ENCODE data around the gene MAPKBP1.

Gene MAPKBP1

DNA sequence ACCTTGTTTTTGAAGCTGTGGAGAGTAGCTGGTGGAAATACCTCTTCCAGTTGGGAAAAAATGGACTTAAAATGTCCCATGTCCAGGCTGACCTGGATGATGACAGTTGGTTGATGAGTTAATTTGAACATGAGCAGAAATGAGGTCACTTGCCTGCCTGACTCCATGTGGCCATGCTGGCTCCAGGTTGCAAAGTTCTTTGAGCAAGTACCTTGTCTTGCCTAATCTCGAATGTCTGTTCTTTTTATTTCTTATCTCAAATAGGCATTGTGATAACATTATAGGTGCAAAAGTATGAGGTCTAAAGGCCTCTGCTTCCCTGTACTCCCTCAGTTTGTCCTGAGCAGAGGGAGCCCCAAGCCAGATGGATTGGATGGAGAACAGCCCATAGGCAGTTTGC is 9.0 kb downstream of the MAPKBP1 start:
- H4K20me1 ChIP-seq (ENCODE audit: insufficient read depth, low read length), result no peaks in the 10 kb centered on the region
- H2AFZ ChIP-seq (ENCODE audit: low read length), result no peak overlapping the region
- no peaks in the 10 kb centered on the region for H3K79me2 ChIP-seq (ENCODE audit: low read length)
- TF ChIP-seq, protein P1, sequence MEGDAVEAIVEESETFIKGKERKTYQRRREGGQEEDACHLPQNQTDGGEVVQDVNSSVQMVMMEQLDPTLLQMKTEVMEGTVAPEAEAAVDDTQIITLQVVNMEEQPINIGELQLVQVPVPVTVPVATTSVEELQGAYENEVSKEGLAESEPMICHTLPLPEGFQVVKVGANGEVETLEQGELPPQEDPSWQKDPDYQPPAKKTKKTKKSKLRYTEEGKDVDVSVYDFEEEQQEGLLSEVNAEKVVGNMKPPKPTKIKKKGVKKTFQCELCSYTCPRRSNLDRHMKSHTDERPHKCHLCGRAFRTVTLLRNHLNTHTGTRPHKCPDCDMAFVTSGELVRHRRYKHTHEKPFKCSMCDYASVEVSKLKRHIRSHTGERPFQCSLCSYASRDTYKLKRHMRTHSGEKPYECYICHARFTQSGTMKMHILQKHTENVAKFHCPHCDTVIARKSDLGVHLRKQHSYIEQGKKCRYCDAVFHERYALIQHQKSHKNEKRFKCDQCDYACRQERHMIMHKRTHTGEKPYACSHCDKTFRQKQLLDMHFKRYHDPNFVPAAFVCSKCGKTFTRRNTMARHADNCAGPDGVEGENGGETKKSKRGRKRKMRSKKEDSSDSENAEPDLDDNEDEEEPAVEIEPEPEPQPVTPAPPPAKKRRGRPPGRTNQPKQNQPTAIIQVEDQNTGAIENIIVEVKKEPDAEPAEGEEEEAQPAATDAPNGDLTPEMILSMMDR (IDR thresholded peaks at IDR 0.05; ENCODE audit: low read length), result no peak
- TF ChIP-seq EZH2 (optimal IDR thresholded peaks at IDR 0.05; ENCODE audit: low read depth, low read length), result no peak
- no peak for TF ChIP-seq EZH2phosphoT487 (IDR thresholded peaks at IDR 0.05; ENCODE audit: low read length)
- no peak for DNase-seq
- no peaks in the 10 kb centered on the region for H3K9me2 ChIP-seq (replicated peaks; ENCODE audit: insufficient read depth, low read length)
- H3K4me2 ChIP-seq (ENCODE audit: low read depth, low read length), result no peak overlapping the region
- peaks cover 14% of the 10 kb centered on the region for H3F3A ChIP-seq (ENCODE audit: insufficient read depth, low read length)
- no peak overlapping the region for H3K9ac ChIP-seq (ENCODE audit: low read length)
- no peaks in the 10 kb centered on the region for H3K9me3 ChIP-seq (replicated peaks; ENCODE audit: insufficient read depth, low read length)
- H3K27me3 ChIP-seq (replicated peaks; ENCODE audit: insufficient read depth, low read length), result no peaks in the 10 kb centered on the region
- H3K27ac ChIP-seq (ENCODE audit: low read length), result no peak overlapping the region
- no peak overlapping the region for H3K4me3 ChIP-seq (ENCODE audit: low read length)
- H3K36me3 ChIP-seq (replicated peaks; ENCODE audit: insufficient read depth, low read length), result no peaks in the 10 kb centered on the region
- H3K4me1 ChIP-seq (ENCODE audit: low read length), result peaks cover 15% of the 10 kb centered on the region

DNA sequence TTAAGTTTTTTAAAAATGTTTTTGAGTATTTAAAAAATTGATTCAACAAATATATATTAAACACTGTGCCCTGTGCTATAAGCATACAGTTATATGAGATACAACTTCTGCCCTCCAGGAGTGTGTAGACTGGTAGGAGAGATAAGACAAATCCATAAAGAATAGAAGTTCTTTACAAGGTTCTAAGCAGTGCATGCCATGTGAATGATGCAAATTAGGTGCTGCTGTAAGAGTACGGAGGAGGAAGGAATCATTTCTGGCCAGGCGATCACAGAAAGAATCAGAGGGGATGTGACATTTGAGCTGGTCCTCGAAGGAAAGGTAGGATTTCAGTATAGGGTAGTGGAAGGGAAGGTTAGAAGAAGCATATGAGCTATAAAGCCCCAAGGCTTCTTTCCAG is 14.0 kb downstream of the MAPKBP1 start:
- Histone ChIP-seq H3K4me1 (ENCODE audit: low read length) (no peaks in the 10 kb centered on the region), H3K79me2 (ENCODE audit: low read length) (no peaks in the 10 kb centered on the region), H3K36me3 (replicated peaks; ENCODE audit: insufficient read depth, low read length) (no peaks in the 10 kb centered on the region), H3K9me2 (replicated peaks; ENCODE audit: insufficient read depth, low read length) (no peaks in the 10 kb centered on the region), H3K27ac (ENCODE audit: low read length) (no peak overlapping the region), H3K9me3 (replicated peaks; ENCODE audit: insufficient read depth, low read length) (no peaks in the 10 kb centered on the region), H2AFZ (ENCODE audit: low read length) (no peak overlapping the region), H3K27me3 (replicated peaks; ENCODE audit: insufficient read depth, low read length) (no peaks in the 10 kb centered on the region), H4K20me1 (ENCODE audit: insufficient read depth, low read length) (no peaks in the 10 kb centered on the region), H3K4me3 (ENCODE audit: low read length) (no peak overlapping the region), H3K4me2 (ENCODE audit: low read depth, low read length) (no peak overlapping the region), H3F3A (ENCODE audit: insufficient read depth, low read length) (no peaks in the 10 kb centered on the region), H3K9ac (ENCODE audit: low read length) (no peak overlapping the region)
- TF ChIP-seq EZH2 (optimal IDR thresholded peaks at IDR 0.05; ENCODE audit: low read depth, low read length), result no peak
- TF ChIP-seq, protein P1 (IDR thresholded peaks at IDR 0.05; ENCODE audit: low read length), result no peak
- DNase-seq, result no peak

- H3K9me2 ChIP-seq (replicated peaks; ENCODE audit: insufficient read depth, low read length), result no peaks in the 10 kb centered on the region
- no peak overlapping the region for H3K4me3 ChIP-seq (ENCODE audit: low read length)
- H3F3A ChIP-seq (ENCODE audit: insufficient read depth, low read length), result no peaks in the 10 kb centered on the region
- DNase-seq, result no peak
- no peak overlapping the region for H2AFZ ChIP-seq (ENCODE audit: low read length)
- no peaks in the 10 kb centered on the region for H3K9me3 ChIP-seq (replicated peaks; ENCODE audit: insufficient read depth, low read length)
- H4K20me1 ChIP-seq (ENCODE audit: insufficient read depth, low read length), result no peaks in the 10 kb centered on the region
- no peaks in the 10 kb centered on the region for H3K4me1 ChIP-seq (ENCODE audit: low read length)
- H3K27ac ChIP-seq (ENCODE audit: low read length), result no peak overlapping the region
- TF ChIP-seq EZH2 (optimal IDR thresholded peaks at IDR 0.05; ENCODE audit: low read depth, low read length) (no peak), EZH2phosphoT487 (IDR thresholded peaks at IDR 0.05; ENCODE audit: low read length) (no peak)
- TF ChIP-seq, protein P1 (IDR thresholded peaks at IDR 0.05; ENCODE audit: low read length), result no peak
- H3K27me3 ChIP-seq (replicated peaks; ENCODE audit: insufficient read depth, low read length), result no peaks in the 10 kb centered on the region
- no peak overlapping the region for H3K4me2 ChIP-seq (ENCODE audit: low read depth, low read length)
- no peaks in the 10 kb centered on the region for H3K79me2 ChIP-seq (ENCODE audit: low read length)
- H3K9ac ChIP-seq (ENCODE audit: low read length), result no peak overlapping the region
- no peaks in the 10 kb centered on the region for H3K36me3 ChIP-seq (replicated peaks; ENCODE audit: insufficient read depth, low read length)
Measured at GRCh38 chr15:41789236-41789635, 15.0 kb downstream of the MAPKBP1 start.

All from MM.1S (cell line).